Thoracic aorta (tissue), 2 donors: ENCODE data around the gene DOCK10. TPM values are rescaled to one million over a fixed set of nuclear protein-coding genes. Genes with fewer than 3 reads are reported as not detected.

Experiments used
- ATAC-seq: fragments of 150-250 bp; one replicate; pipeline ENCODE4 v1.8.0; 2017; ENCODE audit warnings: low read depth; ENCODE audit not compliant: insufficient number of reproducible peaks, low FRiP score
- DNase-seq: peaks from one replicate; pipeline ENCODE4 v3.0.0-alpha.2; 2020; ENCODE audit warnings: low spot score
- H3K27ac ChIP-seq, 2 donors: fragments of 200-600 bp; sonication (generic); 1 replicate in 1 of 2; 2 replicates in 1 of 2; pipeline ENCODE4 v1.5.1; 2016; ENCODE audit warnings: mild to moderate bottlenecking in 2 of 2, moderate library complexity in 2 of 2
- H3K27me3 ChIP-seq: fragments of 200-600 bp; sonication (generic); replicated peaks from 2 replicates; pipeline ENCODE4 v1.6.0; 2016; ENCODE audit warnings: mild to moderate bottlenecking; ENCODE audit not compliant: insufficient read depth
- H3K36me3 ChIP-seq: fragments of 200-600 bp; sonication (generic); one replicate; pipeline ENCODE4 v1.5.1; 2016
- H3K4me1 ChIP-seq, 2 donors: fragments of 200-600 bp; sonication (generic); 1 replicate in 1 of 2; 2 replicates in 1 of 2; pipeline versions ENCODE4 v1.5.1 to v1.6.0; 2016; ENCODE audit warnings: low read depth in 2 of 2, mild to moderate bottlenecking in 1 of 2; ENCODE audit not compliant: control insufficient read depth in 1 of 2
- H3K4me3 ChIP-seq: fragments of 200-600 bp; sonication (generic); 2 replicates; pipeline ENCODE4 v1.5.1; 2016; ENCODE audit warnings: mild to moderate bottlenecking
- H3K9me3 ChIP-seq: fragments of 200-600 bp; sonication (generic); 2 replicates; pipeline ENCODE4 v1.5.1; 2016
- total RNA-seq, 2 donors: library from RNA; depleted of rRNA; stranded (reverse); fragments of >200 nt; gene quantifications; one replicate each; pipeline versions ENCODE4 v1.1.0 to v1.2.3, GENCODE V29; 2016
- TF ChIP-seq, protein P1 (sequence below): fragments of 200-600 bp; sonication (generic); IDR thresholded peaks from one replicate; pipeline ENCODE4 v1.5.1; 2019; ENCODE audit warnings: antibody characterized with exemption

DOCK10 gene
- total RNA-seq, 2 donors from 2014 or later = 44.9 to 53.0 TPM

DNA sequence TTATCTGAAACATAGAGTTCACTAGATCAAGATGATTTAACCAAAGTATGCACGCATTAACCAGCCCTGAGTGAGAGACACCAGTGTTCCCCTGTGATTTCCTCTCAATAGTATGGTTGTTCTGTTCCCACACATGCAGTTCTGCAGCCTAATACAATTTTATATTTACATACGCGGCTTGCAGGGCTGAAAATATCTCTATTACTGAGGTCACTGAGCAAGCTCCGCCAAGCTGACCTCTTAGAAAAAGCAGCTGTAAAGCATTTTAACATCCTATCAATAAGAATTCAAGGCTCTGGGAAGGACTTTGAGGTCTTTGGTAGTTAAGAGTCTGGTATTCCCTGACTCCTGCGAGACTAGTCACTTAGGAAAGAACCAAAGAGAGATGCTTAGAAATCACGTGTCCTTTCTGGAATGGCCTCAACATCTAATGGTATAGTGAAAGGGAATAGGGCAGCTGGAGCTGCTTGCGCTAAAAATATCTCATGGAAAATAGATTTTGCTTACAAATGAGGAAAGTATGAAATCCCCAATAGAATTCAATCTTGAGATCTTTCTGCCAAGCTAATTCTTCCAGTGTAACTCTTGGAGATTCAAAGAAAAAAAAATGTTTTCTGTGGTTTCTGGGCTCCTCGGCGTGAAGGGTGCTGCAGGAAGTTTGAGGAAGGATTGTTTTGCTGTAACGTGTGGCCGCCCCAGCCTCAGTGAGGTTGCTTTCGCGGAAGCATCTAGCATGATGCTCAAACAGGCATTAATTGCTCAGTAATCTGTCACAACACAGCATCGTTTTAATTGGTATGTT is 59.2 kb downstream of the DOCK10 start:
- Histone ChIP-seq H3K4me3 (peak overlapping the region; percentile 67), H3K27ac (peak overlapping the region; percentile 74 to 76), H3K27me3 (no peaks in the 10 kb centered on the region), H3K36me3 (no peaks in the 10 kb centered on the region), H3K9me3 (no peaks in the 10 kb centered on the region), H3K4me1 (peaks cover 6 to 26% of the 10 kb centered on the region in 2 donors)
- no peak for DNase-seq
- TF ChIP-seq, protein P1, sequence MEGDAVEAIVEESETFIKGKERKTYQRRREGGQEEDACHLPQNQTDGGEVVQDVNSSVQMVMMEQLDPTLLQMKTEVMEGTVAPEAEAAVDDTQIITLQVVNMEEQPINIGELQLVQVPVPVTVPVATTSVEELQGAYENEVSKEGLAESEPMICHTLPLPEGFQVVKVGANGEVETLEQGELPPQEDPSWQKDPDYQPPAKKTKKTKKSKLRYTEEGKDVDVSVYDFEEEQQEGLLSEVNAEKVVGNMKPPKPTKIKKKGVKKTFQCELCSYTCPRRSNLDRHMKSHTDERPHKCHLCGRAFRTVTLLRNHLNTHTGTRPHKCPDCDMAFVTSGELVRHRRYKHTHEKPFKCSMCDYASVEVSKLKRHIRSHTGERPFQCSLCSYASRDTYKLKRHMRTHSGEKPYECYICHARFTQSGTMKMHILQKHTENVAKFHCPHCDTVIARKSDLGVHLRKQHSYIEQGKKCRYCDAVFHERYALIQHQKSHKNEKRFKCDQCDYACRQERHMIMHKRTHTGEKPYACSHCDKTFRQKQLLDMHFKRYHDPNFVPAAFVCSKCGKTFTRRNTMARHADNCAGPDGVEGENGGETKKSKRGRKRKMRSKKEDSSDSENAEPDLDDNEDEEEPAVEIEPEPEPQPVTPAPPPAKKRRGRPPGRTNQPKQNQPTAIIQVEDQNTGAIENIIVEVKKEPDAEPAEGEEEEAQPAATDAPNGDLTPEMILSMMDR = no peak
- peak; percentile 71 for ATAC-seq

DNA sequence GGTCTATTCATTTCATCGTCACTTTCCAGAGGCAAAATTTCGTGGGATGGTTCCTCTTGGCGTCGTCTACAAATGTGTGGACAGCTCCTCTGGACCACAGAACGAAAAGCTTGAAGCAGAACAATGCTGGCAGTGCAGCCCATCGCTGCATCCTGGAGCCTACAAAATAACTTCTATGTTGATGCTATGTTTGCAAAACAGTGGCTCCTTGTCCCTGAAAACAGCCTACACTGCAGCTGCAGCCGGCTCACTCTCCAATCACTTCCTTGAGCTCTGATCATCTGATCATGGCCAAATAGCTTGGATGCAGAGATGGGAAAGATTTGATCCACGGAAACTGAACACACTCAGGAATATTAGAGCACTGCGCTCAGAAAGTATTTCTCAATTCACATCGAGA is 60.0 kb downstream of the DOCK10 start:
- TF ChIP-seq, protein P1 = no peak
- H3K36me3 ChIP-seq = no peaks in the 10 kb centered on the region
- no peaks in the 10 kb centered on the region for H3K9me3 ChIP-seq
- H3K4me3 ChIP-seq = peak overlapping the region; percentile 67
- H3K27me3 ChIP-seq = no peaks in the 10 kb centered on the region
- H3K4me1 ChIP-seq = peaks cover 6 to 26% of the 10 kb centered on the region in 2 donors
- DNase-seq (no peak), ATAC-seq (no peak)
- peak overlapping the region in 1 of 2 donors; percentile 74 for H3K27ac ChIP-seq

DNA sequence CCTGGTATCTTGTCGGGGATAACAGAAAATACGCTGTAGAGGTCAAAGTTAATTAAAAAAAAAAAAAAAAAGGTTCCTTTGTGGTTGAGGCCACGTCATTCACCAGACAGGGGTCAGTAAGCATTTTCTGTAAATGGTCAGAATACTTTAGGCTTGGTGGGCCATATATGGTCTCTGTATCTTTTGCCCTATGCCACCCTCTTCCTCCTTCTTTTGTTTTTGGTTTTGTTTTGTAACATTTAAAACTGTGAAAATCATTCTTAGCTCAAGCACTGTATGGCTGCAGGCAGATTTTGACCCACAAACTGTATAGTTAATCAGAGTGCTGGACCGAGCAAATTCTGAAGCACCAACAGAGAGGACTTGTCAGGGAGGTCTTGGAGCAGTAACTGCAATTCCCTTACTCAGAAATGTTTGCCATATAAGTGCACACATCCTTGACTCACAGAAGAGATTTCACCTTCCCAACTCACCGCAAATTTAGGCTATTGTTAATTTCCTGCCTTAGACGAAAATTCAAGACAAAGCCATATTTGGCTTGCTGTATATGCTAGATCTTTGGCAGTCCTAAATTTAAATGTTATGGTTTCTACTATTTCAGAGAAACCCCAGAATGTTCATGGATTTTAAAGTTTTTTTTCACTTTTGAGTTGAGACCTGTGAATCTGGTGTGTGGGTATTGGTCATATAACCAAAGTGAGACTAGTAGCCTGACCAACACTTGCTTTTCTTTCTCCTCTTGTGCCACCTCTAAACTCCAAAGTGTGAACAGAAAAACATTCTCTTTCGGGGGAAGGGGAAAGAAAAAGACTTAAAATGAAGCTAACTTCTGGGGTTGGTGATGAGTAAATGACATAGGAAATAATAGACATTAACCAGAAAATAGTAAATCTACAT is 65.4 kb downstream of the DOCK10 start:
- peaks cover 18 to 42% of the 10 kb centered on the region in 2 donors for H3K4me1 ChIP-seq
- DNase-seq = no peak
- peak overlapping the region in 1 of 2 donors; percentile 37 for H3K27ac ChIP-seq
- no peak for ATAC-seq
- no peaks in the 10 kb centered on the region for H3K36me3 ChIP-seq
- no peak overlapping the region for H3K4me3 ChIP-seq
- H3K27me3 ChIP-seq = no peaks in the 10 kb centered on the region
- no peaks in the 10 kb centered on the region for H3K9me3 ChIP-seq
- TF ChIP-seq, protein P1 = no peak

DNA sequence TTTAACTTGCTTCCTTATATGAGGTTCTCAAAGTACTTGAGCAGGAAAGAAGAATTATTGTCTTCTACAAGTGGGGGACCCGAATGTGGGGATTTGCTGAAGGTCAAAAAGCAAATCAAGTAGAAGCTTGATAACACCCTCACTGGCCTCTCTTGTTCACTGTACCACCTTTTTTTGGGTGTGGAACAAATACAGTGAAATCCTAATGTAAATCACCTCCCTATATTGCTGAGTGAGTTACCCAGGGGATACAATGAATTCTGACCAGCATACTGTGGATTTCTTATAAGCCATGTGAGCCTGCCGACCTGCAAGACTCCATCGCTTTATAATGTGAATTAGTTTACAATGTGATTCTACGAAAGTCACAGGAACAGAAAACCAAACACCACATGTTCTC is 66.5 kb downstream of the DOCK10 start:
- H3K27ac ChIP-seq = peak overlapping the region; percentile 2 to 14
- DNase-seq (no peak), ATAC-seq (no peak)
- no peak overlapping the region for H3K4me3 ChIP-seq
- no peaks in the 10 kb centered on the region for H3K36me3 ChIP-seq
- TF ChIP-seq, protein P1 = no peak
- H3K9me3 ChIP-seq = no peaks in the 10 kb centered on the region
- H3K27me3 ChIP-seq = no peaks in the 10 kb centered on the region
- H3K4me1 ChIP-seq = peaks cover 22 to 43% of the 10 kb centered on the region in 2 donors
